GM19468 (cell line): ENCODE measurements around the gene TXNDC8.
A peak's percentile ranks its signal among the peaks of the same experiment; 100 is the strongest.

Source experiments
- ATAC-seq: cut with Tn5 transposase; IDR thresholded peaks from one replicate; pipeline ENCODE4 v1.9.1; 2021; ENCODE audit warnings: mild to moderate bottlenecking, moderate library complexity, moderate number of reproducible peaks; ENCODE audit not compliant: unreplicated experiment; ENCODE audit errors: extremely low read depth

TXNDC8 gene

DNA sequence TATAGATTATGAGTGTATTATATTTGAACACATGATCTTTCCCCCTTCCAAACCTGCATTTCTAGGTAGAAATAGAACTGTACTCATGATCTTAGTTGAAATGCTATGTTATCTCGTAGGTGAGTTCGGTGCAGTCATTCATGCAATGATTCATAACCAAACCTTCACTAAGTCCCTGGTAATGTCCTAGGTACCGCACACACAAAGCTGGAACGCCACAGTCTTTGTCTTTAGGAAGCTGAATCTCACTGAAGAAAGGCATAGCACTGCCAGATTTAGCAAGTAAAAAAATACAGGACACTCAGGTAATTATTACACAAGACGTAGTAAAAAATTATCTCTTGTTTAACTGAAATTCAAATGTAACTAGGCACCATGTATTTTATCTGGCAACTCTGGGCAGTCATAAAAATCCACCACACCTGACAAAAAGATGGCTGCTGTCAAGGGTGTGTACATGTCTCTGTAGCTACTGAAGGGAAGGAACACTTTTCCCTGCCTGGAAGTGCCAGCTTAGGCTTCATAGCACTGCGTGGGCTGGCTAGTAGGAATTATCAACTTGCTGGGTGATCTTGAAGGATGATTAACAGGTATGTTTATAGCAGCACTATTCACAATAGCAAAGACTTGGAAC lies 53.3 kb downstream of the TXNDC8 start:
- no peak for ATAC-seq

DNA sequence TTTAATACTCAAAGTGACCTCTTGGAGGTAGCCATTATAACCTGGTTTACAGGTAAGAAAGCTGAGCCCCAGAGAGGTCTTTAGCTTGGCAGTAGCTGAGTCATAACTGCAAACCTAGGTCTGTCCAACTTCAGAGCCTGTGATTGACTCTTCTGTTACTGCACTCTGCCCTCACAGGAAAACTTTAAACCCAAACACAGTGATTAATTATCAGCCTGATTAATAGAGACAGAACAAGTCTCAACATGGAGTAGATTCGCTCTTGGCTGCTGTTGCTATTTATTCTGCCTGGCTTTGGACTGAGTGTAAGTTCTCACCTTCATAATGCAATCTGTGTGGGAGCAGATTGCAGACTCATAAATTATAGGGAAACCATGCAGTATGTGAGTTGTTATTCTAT lies 53.9 kb downstream of the TXNDC8 start:
- ATAC-seq, result no peak

DNA sequence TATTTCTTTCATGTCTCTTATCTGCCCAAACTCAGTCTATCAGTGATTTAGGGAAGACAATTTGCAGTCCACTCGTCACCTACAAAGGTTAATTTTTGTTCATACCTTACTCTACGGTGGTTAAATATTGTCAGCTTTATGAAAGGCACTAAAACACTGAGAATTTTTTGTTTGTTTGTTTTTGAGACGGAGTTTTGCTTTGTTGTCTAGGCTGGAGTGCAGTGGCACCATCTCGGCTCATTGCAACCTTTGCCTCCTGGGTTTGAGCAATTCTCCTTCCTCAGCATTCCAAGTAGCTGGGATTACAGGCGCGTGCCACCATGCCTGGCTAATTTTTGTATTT lies 55.0 kb downstream of the TXNDC8 start:
- no peak for ATAC-seq

DNA sequence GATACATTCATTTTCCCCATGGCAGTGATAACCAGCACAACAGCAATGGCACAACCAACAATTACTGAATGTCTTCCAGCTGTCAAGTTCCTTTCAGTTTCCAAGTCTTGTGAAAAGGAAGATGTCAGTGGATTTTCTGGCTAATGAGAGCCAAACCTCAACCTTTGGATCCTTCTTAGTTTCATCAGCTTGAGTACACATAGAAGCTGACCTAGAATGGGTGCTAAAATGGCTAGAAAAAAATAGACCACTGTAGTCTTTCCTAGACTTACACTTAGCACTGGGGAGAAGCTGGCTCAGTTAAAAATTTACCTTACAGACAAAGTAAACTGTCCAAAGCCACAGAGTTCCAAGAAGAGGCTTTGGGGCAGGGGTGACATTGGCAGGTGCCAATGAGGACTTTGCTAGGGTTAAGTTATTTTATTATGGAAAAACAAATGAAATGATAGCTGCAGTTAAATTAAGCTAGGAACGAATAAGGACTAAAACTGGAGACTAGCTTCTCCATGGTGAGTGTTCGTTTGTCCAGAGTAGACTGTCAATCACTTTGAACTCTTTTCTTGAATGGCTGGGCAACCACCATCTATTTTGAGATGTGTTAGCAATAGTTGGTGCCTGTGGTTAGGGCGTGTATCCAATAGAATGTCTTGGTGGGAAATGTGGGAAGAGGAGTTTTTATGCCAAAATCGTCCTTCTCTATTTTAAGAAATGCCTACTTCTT lies 55.5 kb downstream of the TXNDC8 start:
- ATAC-seq, result no peak

DNA sequence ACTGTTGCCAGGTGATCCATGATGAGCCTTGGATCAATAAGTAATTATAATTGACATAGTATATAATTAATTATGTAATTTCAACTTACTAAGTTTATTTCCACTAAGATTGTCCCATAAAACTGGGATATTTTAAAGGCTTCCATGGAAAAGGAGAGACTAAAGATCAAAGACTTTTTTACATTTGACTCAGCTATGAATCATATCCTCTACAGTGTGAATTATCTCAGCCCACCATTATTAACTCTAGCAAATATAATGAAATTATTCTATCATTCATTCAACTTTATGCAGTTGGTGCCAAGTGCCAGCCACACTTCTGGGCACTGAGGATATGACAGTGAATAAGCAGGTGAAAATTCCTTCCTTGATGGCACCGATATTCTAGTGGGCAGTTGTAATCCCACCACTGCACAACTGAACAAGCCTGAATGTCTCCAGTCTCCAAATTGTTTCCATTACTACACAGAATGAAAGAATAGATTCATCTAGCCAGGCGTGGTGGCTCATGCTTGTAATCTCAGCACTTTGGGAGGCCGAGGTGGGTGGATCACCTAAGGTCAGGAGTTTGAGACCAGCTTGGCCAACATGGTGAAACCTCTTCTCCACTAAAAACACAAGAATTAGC lies 59.5 kb downstream of the TXNDC8 start:
- ATAC-seq, result no peak

DNA sequence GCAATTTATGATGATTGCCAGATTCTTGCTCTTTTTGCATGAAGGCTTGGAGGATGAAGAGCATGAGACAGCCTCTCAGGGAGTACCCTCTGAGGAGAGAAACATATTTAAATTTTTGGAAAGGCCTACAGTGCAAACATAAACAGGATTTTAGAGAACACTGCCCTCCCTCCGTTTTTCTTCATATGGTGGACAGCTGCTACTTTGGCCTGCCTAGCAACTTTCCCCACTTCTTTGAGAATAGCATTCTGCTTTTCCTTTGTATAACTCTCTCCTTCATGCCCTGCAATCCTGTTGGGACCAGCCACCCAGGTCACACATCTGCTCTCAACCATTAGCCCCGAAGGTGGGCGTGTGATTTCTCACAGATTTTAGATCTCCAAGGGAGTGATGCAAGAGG lies 60.9 kb downstream of the TXNDC8 start:
- no peak for ATAC-seq

DNA sequence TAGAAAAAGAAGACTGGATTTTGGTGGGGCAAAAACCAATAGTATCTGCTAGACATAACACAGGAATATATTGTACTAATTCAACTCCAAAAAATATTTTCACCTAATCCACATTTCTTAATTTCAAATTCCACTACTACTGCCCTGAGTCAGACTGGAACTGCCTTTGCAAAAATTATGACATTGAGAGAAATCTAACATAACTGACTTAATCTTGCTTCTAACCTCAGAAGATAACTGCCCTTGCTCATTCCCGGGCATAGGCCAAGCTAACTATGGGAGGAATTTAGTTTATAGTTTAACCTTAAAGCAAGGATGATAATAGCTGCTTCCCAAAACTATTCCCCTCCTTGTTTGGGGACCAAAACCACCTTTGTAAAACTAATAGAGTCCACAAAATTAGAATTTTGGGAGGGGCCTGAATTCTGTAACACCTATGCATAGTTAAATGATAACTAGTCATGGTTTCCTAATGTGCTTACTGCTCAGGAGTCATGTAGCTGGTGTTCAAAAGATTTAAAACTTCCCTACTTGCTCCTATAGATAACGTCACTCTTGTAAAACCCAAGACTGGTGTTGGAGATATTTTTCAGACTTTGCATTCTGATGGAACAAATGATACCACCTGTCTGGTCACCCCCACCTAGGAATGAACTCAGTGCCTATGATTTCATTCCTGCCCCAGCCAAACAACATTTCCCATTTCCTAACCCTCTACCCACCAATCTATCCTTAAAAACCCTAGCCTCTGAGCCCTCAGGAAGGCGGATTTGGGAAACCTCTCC lies 67.3 kb downstream of the TXNDC8 start:
- no peak for ATAC-seq

DNA sequence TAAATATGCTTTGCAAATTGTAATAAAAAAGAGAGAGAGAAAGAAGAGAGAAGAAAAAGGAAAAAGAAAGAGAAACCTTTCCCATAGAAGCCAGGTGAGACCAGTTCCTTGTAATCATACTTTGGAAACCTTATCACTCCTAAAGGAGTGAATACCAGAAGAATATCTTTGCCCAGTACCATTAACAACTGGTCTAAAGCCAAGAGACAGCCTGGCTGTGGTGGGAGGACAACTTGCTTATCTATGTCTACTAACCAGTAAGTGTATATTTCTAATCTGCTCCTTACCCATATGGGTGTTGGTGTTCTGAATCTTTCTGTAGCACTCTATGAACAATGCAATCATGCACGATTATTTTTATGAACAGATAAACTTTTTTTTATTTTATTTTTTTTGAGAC lies 70.9 kb downstream of the TXNDC8 start:
- ATAC-seq, result no peak

DNA sequence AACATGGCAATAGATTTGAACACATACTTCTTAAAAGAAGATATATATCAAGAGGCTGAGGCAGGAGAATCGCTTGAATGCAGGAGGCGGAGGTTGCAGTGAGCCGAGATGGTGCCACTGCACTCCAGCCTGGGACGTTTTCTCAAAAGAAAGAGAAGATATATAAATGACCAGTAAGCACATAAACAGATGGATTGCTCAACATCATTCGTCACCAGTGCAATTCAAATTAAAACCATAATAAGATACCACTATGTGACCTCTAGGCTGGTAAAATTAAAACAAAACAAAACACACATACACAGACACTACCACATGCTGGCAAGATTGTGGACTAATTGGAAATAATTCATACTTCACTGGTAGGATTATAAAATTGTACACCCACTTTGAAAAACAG lies 76.0 kb downstream of the TXNDC8 start:
- no peak for ATAC-seq

DNA sequence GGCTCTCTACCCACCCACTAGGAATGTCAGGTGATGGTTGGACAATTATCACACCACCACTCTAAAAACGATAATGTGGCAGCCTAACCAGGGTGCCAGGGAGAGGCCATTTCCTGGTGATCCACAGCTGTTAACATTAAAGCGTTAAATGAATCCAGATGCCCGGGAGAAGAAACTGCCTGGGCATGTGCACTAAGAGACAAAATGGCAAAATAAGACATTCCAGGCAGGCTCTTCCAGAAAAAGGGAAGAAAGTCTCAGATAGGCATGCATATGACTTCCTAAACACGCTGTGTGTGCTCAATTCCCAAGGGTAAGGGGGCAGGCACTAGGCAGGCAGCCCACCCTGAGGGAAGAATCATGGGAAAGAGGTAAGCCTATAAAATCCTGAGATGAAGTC lies 76.8 kb downstream of the TXNDC8 start:
- ATAC-seq, result no peak

DNA sequence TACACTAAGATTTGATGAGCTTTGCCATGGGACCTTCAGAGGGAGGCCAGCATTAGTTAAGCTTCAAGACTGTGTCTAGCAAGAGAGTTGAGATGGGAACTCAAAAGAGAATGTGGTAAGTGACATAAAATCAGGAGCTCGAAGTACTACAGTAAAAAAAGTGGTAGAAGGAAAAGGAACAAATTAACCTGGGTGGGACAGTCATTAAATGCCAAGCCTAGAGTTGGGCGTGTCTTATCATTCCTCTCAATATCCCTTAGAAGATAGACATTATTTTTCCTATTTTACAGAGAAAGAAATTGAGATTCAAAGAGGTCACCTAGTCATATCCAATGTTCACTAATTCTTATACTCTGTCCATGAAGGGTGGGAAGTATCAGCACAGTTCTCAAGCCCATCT lies 78.1 kb downstream of the TXNDC8 start:
- no peak for ATAC-seq

DNA sequence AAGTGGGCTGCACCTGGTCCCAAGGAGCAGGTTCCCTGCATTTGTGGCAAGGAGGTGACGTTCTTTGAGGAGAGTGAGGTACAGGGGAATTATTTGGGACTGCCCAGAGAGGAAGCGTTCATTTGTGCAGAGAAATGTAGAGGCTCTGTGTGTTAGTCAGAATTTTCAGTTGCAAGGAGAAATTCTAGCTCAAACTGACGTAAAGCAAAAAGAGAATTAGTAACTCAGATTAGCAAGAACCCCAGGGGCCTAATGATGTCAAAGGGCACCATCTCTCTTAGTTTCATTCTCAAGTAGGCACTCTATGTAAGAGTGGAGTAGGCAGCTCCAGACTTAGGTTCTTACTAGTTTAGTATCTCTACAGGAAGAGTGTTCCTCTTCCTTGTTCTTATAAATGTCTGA lies 79.0 kb downstream of the TXNDC8 start:
- no peak for ATAC-seq

DNA sequence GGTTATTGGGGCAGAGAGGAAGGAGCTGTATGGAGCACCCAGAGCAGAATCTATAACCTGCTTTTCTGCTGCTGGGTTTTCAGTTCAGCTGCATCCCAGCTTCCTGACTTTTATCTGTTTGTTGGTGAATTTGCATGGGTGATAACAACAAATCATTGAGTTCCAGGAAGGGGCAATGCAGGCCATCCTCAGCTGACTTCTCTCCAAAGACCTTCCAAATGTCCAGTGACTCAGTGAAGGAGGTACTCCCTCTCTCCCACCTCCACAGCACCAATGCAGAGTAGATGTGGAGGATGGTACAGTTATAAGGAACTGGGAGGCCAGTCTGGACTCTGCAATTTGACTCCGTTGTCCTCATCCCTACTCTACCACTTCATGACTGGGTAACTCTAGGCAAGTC lies 79.7 kb downstream of the TXNDC8 start:
- no peak for ATAC-seq

DNA sequence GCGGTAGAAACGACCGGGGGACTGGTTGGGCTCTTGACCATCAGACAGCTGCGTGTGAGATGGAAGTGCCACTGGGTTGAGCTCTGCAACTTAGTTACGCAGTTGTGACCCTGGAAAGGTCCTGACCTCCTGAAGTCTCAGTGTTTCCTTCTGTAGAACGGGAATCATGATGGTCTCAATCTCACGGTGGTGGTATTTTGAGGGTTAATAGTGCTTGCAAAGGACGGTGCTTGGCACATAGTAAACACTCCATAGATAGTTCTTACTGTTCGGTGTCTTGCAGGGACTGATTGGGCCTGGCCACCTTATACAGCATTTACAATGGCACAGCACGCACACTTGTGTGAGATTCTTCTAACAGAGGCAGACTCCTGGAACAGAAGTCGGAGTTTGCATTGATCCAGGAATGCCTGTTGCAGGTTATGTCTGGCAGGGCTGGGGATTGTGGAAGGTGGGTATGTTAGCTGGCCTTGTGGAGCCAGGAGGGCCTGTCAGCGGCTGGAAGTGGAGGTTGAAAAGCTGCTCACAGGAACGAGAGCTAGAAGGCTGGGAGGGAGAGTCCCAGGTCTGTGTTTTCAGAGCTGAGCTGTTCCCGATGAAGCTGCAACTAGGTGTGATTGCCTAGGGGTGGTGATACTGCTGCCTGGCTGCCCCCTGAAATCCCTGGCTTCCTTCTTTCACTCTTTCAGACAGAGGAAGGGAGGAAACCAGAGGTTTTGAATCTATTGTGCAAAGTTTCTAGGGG lies 80.4 kb downstream of the TXNDC8 start:
- ATAC-seq, result no peak

DNA sequence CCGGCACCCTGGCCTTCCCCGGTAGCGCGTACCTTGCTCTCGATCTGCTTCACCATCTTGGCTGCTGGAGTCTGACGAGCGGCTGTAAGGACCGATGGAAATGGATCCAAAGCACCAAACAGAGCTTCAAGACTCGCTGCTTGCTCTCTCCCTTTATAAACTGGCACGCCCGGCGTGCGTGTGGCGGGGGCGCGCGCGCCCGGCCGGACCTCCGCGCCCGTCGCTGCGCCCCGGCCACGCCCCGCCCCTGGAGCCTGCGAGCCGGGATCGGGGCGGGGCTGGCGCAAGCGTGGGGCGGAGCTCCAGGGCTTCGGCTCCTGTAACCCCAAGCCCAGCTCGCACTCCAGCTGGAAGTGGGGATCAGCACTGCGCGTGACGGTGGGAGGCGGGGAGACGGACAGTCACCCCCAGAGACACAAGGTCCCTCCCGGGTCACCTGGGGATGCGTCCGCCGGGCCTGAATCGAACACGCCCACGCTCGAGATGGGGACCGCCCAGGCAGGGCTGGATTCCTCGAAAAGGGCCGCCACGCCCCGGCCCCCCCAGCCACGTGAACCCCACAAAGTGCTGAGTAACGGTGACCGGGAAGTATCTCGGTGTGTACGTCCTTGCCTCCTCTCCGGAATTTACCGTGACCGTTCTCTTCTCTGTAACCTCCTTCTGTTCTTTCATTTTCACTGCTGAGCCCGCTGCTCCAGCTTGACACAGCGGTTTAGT lies 81.1 kb downstream of the TXNDC8 start, which contains the start of gene TXN:
TSS of gene TXN (minus strand) at position 128 of the 717 bp plus-strand sequence. CDS start at position 56, 72 bp downstream.
- peak; percentile 65 for ATAC-seq

DNA sequence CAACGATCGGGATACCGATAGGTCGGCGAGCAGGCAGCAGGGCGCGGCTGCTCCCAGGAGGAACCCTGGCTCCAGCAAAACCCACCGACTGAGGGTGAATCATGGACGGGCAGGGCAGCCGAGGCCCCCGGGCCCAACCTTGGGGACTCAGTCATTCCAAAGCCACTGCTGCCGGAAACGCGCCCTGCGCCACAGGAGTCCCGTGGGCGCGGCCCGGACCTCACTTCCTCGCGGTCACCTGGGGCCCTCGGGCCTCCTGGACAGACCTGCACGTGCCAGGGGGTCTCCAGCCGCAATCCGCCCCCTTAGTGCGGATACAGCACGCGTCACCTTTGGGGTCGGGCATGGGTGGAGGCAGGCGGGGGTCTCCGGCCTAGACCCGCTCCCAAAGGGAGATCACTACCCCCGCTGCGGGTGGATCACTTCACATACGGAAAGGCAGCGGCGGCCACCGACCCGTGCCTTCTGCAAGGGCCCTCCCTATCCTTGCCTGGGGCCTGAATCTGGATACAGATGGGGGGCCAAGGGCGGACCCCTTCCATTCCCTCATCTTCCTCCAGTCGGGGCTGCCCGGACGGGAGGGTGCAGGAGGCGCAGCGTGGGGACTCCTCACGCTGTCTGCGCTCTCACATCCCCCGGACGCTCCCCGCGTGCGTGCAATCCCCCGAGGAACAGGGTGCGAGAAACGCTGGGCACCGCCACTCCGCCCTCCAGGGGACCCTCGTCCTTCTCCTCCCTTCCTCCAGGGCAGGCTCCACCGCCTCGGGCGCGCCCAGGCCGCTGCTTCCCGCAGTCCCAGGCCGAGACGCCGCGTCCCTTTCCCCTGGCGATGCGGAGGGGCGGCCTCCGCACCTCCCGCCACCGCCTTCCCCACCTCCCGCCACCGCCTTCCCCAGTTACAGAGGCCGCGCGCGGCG lies 81.9 kb downstream of the TXNDC8 start:
- ATAC-seq, result no peak

DNA sequence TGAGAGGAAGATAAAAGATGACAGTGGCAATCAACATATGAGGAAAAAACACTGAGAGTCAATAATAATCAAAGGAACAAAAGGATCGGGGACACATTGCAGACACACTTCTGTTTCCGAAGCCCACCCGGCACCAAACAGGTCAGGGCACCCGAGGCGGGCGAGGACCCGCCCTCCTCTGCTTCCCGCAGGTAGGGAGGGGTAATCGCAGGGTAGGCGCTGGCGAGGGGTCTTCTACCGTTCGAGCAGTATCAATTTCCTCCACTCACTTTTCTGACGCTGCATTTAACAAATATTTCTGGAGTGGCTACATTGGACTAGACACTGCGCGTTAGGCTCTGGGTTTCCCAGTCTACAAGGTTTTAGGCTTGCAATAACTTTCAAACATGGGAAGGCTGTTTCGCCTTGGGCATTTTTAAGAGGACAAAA lies 82.6 kb downstream of the TXNDC8 start:
- no peak for ATAC-seq

DNA sequence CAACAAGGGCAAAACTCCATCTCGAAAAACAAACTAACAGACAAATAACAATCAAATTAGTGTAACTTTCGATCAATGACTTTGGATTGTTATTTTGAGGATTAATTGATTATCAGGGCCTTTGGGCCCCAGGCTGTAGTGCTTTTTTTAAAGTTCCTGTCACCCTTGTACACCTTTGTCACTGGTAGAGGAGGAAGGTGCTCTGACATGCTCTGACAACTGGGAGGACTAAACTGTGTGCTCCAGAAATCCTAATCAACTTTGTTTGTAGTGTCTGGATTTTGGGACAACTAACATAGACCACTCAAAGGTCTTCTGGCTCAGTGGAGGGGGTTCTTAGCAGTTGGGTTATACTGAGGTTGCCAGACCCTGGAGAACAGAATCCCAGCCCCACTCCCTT lies 83.2 kb downstream of the TXNDC8 start:
- no peak for ATAC-seq
